NCI-H146 (cell line): Measurements from ENCODE around the gene APOL1.

Experiments used
- DNase-seq: peaks from one replicate; lab custom pipeline; 2025; lab: John Stamatoyannopoulos, UW

Gene APOL1

GRCh38 chr22:36291831-36292740 is 39.2 kb downstream of the APOL1 start:
- no peak for DNase-seq

GRCh38 chr22:36292823-36293530 is 40.0 kb downstream of the APOL1 start:
- DNase-seq, result no peak

- no peak for DNase-seq
These were observed 40.8 kb downstream of the APOL1 start for GRCh38 chr22:36293606-36294292.

GRCh38 chr22:36294293-36294620 is 41.3 kb downstream of the APOL1 start:
- no peak for DNase-seq

GRCh38 chr22:36294801-36295200 is 41.9 kb downstream of the APOL1 start:
- DNase-seq, result no peak

GRCh38 chr22:36295247-36295646 is 42.3 kb downstream of the APOL1 start:
- DNase-seq, result no peak

GRCh38 chr22:36296690-36297089 is 43.8 kb downstream of the APOL1 start:
- DNase-seq, result no peak

GRCh38 chr22:36297568-36297967 is 44.6 kb downstream of the APOL1 start:
- DNase-seq, result no peak

- DNase-seq, result no peak
These were observed 45.2 kb downstream of the APOL1 start for GRCh38 chr22:36298118-36298517.

GRCh38 chr22:36298601-36299000 is 45.7 kb downstream of the APOL1 start:
- DNase-seq, result no peak

GRCh38 chr22:36299295-36299694 is 46.4 kb downstream of the APOL1 start:
- DNase-seq, result no peak

- DNase-seq, result no peak
These were observed 47.0 kb downstream of the APOL1 start for GRCh38 chr22:36299911-36300310.

- no peak for DNase-seq
These were observed 47.7 kb downstream of the APOL1 start for GRCh38 chr22:36300396-36301212.

- DNase-seq, result peak; percentile 51
These were observed 48.5 kb downstream of the APOL1 start for GRCh38 chr22:36301384-36301828.

- no peak for DNase-seq
These were observed 48.9 kb downstream of the APOL1 start for GRCh38 chr22:36301851-36302250.

GRCh38 chr22:36302439-36303114 is 49.6 kb downstream of the APOL1 start:
- no peak for DNase-seq

GRCh38 chr22:36303115-36303467 is 50.2 kb downstream of the APOL1 start:
- no peak for DNase-seq

GRCh38 chr22:36303874-36304273 is 50.9 kb downstream of the APOL1 start:
- no peak for DNase-seq

- no peak for DNase-seq
These were observed 51.5 kb downstream of the APOL1 start for GRCh38 chr22:36304429-36304828.

- DNase-seq, result no peak
These were observed 52.9 kb downstream of the APOL1 start for GRCh38 chr22:36305813-36306212.

GRCh38 chr22:36306227-36306626 is 53.3 kb downstream of the APOL1 start:
- no peak for DNase-seq
